ENCODE results near the gene SUPT6H. TPM values are rescaled to one million over a fixed set of nuclear protein-coding genes. Genes with fewer than 3 reads are reported as not detected.

Gene SUPT6H
- total and polyA plus RNA-seq, 2 donors (not counting 3 experiments of a cell fraction or from before 2014, with no cell fraction given) = 33.9 to 79.2 TPM

- Histone ChIP-seq H2AFZ (ENCODE audit: low read depth, low read length) (peak overlapping the region; percentile 72), H4K20me1 (replicated peaks; ENCODE audit: control insufficient read depth, extremely low read depth, insufficient read depth, low read length) (no peaks in the 10 kb centered on the region), H3K4me3 (replicated peaks in 1 of 3; ENCODE audit: insufficient read depth in 1 of 3, low read depth in 1 of 3, low read length in 3 of 3) (no peak overlapping the region), H3K4me2 (ENCODE audit: insufficient read depth, low read length) (peak overlapping the region; percentile 7), H3K27ac (ENCODE audit: insufficient read depth, low read depth, low read length) (peak overlapping the region; percentile 55), H3K9ac (replicated peaks; ENCODE audit: extremely low read depth, insufficient read depth, low read length) (peak overlapping the region; percentile 17), H3K36me3 (ENCODE audit: control insufficient read depth in 2 of 2, extremely low read depth in 1 of 2, insufficient read depth in 2 of 2, low read length in 2 of 2) (peaks cover 18 to 19% of the 10 kb centered on the region in 2 experiments), H3K9me3 (replicated peaks; ENCODE audit: control insufficient read depth, insufficient read depth, low read length) (no peaks in the 10 kb centered on the region), H3K79me2 (ENCODE audit: control insufficient read depth, insufficient read depth, low read length) (peaks cover 23% of the 10 kb centered on the region), H3K9me1 (replicated peaks; ENCODE audit: control insufficient read depth, extremely low read depth, insufficient read depth, low read length) (no peaks in the 10 kb centered on the region), H3K27me3 (ENCODE audit: control insufficient read depth in 2 of 2, insufficient read depth in 2 of 2, low read length in 2 of 2) (no peaks in the 10 kb centered on the region), H3K4me1 (ENCODE audit: control insufficient read depth, extremely low read depth, insufficient read depth, low read length) (peaks cover 23% of the 10 kb centered on the region)
- no TSS peak for BruUV-seq (replicated peaks)
- intact Hi-C loops (cut with micrococcal nuclease) (loop anchor here (2.0 to 5.0 kb wide), 2 partner anchors 17 to 71 kb away; partner anchors contain the start of genes RAB34, RPL23A and SUPT6H), dilution Hi-C loops (cut with MboI; ENCODE audit: extremely low pct_ligation_motif_present, low sequenced_read_pairs) (no loop called here)
- CTCF ChIA-PET = interaction anchor here (0.7 to 2.8 kb wide), 22 partner anchors 9 to 471 kb away, joined by 3 to 49 read pairs (median 5); partner anchors contain the start of genes RPL23A, SDF2, SUPT6H and TLCD1
- DNase-seq (ENCODE audit: low read depth, low spot score) (no peak), FAIRE-seq (no peak)
- TF ChIP-seq EZH2 (IDR thresholded peaks at IDR 0.05; ENCODE audit: borderline replicate concordance, low read depth, low read length, severe bottlenecking) = no peak
- peak; percentile 41 for TF ChIP-seq POLR2A (IDR thresholded peaks at IDR 0.05; ENCODE audit: low read depth, low read length)
- POLR2A ChIA-PET = no interaction called here
Measured at GRCh38 chr17:28646039-28646754, 15.8 kb upstream of the SUPT6H start.

- intact Hi-C loops (cut with micrococcal nuclease) (loop anchor here (5.0 kb wide), 1 partner anchor 69 kb away; the partner anchor contains the start of genes RAB34 and RPL23A), dilution Hi-C loops (cut with MboI; ENCODE audit: extremely low pct_ligation_motif_present, low sequenced_read_pairs) (no loop called here)
- POLR2A ChIA-PET = no interaction called here
- BruUV-seq (replicated peaks) = no TSS peak
- no peak overlapping the region for H3K4me3 ChIP-seq (replicated peaks in 1 of 3; ENCODE audit: insufficient read depth in 1 of 3, low read depth in 1 of 3, low read length in 3 of 3)
- no peak overlapping the region for H3K9ac ChIP-seq (replicated peaks; ENCODE audit: extremely low read depth, insufficient read depth, low read length)
- H3K27me3 ChIP-seq (ENCODE audit: control insufficient read depth in 2 of 2, insufficient read depth in 2 of 2, low read length in 2 of 2) = no peaks in the 10 kb centered on the region
- CTCF ChIA-PET = interaction anchor here (0.8 to 2.8 kb wide), 4 partner anchors 9 to 305 kb away, joined by 3 to 49 read pairs (median 5); partner anchors contain the start of genes SDF2 and SUPT6H
- H3K27ac ChIP-seq (ENCODE audit: insufficient read depth, low read depth, low read length) = no peak overlapping the region
- H3K9me1 ChIP-seq (replicated peaks; ENCODE audit: control insufficient read depth, extremely low read depth, insufficient read depth, low read length) = no peaks in the 10 kb centered on the region
- FAIRE-seq = no peak
- H3K9me3 ChIP-seq (replicated peaks; ENCODE audit: control insufficient read depth, insufficient read depth, low read length) = no peaks in the 10 kb centered on the region
- H3K36me3 ChIP-seq (ENCODE audit: control insufficient read depth in 2 of 2, extremely low read depth in 1 of 2, insufficient read depth in 2 of 2, low read length in 2 of 2) = peaks cover 7 to 11% of the 10 kb centered on the region in 2 experiments
- H3K4me1 ChIP-seq (ENCODE audit: control insufficient read depth, extremely low read depth, insufficient read depth, low read length) = peaks cover 18% of the 10 kb centered on the region
- TF ChIP-seq FOS (IDR thresholded peaks at IDR 0.05; ENCODE audit: borderline replicate concordance, insufficient read depth, low read length) (no peak), MAX (IDR thresholded peaks at IDR 0.05; ENCODE audit: insufficient read depth, insufficient read length) (no peak), GATA2 (IDR thresholded peaks at IDR 0.05; ENCODE audit: insufficient read depth, insufficient read length, low read depth, low read length) (no peak), POLR2A (IDR thresholded peaks at IDR 0.05; ENCODE audit: low read depth, low read length) (no peak), EZH2 (IDR thresholded peaks at IDR 0.05; ENCODE audit: borderline replicate concordance, low read depth, low read length, severe bottlenecking) (no peak), CTCF (IDR thresholded peaks at IDR 0.05; ENCODE audit: extremely low read depth in 1 of 2, insufficient read depth in 1 of 2, low read depth in 1 of 2, low read length in 2 of 2) (no peak), JUN (IDR thresholded peaks at IDR 0.05; ENCODE audit: borderline replicate concordance, insufficient read depth, insufficient read length, low read depth) (no peak), MYC (IDR thresholded peaks at IDR 0.05; ENCODE audit: low read depth, low read length) (no peak), POLR2AphosphoS5 (IDR thresholded peaks at IDR 0.05; ENCODE audit: insufficient read depth, low read depth, low read length) (no peak)
- H3K4me2 ChIP-seq (ENCODE audit: insufficient read depth, low read length) = no peak overlapping the region
- peaks cover 12% of the 10 kb centered on the region for H3K79me2 ChIP-seq (ENCODE audit: control insufficient read depth, insufficient read depth, low read length)
- H4K20me1 ChIP-seq (replicated peaks; ENCODE audit: control insufficient read depth, extremely low read depth, insufficient read depth, low read length) = no peaks in the 10 kb centered on the region
- no peak overlapping the region for H2AFZ ChIP-seq (ENCODE audit: low read depth, low read length)
- no peak for DNase-seq (ENCODE audit: low read depth, low spot score)
Measured at GRCh38 chr17:28648698-28649097, 13.3 kb upstream of the SUPT6H start.

All from endothelial cell of umbilical vein (primary cell).